Activated CD4-positive, alpha-beta T cell treated with anti-CD3 and anti-CD28 coated beads for 4 hours (primary cell): ENCODE data around the gene EIF4G2.
A peak's percentile ranks its signal among the peaks of the same experiment; 100 is the strongest.
"Not testable (repeated sequence)": the region's sequence is repeated elsewhere in the genome, so short reads cannot be mapped to it uniquely, and the experiment has no call there.

Source experiments
- DNase-seq, 2 donors: peaks; one replicate each; pipeline ENCODE4 v3.0.0-alpha.2; 2020

The EIF4G2 gene

GRCh38 chr11:10808553-10809372 is at the start of gene EIF4G2:
Gene EIF4G2, minus strand, starts transcription at chr11:10808926.
- peak; percentile 96 to 98 for DNase-seq

GRCh38 chr11:10857709-10858438 is 49.1 kb upstream of the EIF4G2 start, which contains the start of gene ZBED5:
Gene ZBED5, minus strand, starts transcription at chr11:10858053. Its CDS starts 3,108 bp downstream, at chr11:10854945.
- DNase-seq = peak; percentile 92 to 93

DNA sequence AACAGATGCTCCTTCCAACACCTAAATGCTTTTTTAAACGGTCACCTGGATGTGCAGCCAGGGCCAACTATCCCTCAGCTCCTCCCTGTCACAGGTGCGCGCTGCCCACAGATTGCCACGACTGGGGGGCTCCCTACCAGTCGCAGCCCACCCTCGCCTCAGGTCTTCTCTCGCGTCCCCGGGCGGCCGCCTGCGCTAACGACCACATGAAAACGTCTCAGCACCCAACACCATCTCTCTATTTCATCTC is 48.7 kb upstream of the EIF4G2 start:
- no peak for DNase-seq

DNA sequence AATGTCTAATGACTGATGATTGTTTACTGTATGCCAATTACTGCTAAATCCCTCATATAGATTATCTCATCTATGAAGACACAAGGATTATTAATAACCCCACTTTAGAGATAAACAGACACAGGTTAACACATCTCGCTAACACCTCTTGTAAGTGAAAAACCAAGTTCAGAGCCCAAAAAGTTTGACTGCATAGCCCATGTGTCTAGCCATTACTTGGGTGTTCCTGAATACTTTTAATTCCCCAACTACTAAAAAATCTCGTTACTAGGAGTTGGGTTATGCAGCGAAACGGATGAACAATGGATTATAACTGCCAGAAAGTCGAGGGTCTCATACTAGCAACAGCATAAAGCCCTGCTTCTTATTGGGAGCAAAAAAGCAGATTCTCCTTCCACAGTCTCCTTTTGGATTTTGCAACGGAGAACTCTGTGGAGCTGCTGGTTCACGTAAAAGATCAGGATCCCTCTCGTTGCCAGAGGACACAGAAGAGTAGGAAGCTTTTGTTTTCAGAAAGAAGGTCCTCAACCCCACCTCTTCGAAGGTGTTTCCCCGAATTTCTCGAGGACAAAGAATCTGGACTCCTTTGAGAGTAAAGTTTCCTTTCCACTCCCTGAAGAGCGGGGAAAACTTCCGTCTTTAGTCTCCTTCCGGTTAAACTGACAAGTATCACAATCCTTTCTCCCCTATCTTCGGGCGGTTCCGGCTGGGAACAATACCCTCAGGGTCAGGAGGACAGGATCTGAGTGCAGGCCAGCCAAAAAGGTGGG is 48.1 kb upstream of the EIF4G2 start:
- DNase-seq = no peak

GRCh38 chr11:10855295-10855694 is 46.6 kb upstream of the EIF4G2 start:
- no peak for DNase-seq

GRCh38 chr11:10847960-10848860 is 39.5 kb upstream of the EIF4G2 start:
- DNase-seq = no peak

- DNase-seq = no peak
These were observed 37.9 kb upstream of the EIF4G2 start for GRCh38 chr11:10846660-10847059.

DNA sequence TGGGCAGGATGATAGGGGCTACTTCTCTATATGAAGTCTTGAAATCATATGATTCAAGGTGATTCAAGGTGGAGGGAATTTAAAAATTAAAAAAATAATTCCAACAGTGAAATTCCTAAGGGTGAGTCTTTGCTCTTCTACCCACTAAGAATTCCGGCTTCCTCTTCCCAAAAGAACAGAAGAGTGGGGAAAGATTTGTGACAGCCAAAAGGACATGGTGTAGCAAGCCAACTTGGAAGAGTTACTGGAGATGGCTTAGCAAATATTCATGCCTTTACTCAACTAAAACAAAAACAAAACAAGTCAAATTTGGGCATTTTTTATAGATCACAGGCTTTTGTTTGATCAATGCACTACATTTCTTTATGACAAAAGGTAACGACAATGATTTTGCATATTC is 36.9 kb upstream of the EIF4G2 start:
- DNase-seq = no peak

GRCh38 chr11:10844796-10845195 is 36.1 kb upstream of the EIF4G2 start:
- no peak for DNase-seq

GRCh38 chr11:10844356-10844755 is 35.6 kb upstream of the EIF4G2 start:
- no peak for DNase-seq

DNA sequence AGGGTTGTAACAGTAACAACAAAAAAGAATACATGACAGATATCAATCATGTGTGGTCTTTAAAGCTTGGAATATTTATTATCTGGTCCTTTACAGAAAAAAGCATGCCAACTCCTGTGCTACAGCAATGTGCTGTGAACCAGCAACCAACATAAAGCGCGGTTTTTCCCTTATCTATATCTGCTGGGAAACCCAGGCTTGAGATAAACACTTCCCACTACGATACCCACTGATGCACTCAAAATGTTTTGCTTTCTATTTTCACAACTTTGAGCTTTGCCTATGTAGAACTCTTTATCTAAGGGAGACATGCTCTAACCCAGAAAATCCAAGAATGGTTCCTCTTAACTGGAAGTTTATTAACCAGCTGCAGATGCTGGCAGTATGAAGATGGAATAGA is 30.2 kb upstream of the EIF4G2 start:
- no peak for DNase-seq

DNA sequence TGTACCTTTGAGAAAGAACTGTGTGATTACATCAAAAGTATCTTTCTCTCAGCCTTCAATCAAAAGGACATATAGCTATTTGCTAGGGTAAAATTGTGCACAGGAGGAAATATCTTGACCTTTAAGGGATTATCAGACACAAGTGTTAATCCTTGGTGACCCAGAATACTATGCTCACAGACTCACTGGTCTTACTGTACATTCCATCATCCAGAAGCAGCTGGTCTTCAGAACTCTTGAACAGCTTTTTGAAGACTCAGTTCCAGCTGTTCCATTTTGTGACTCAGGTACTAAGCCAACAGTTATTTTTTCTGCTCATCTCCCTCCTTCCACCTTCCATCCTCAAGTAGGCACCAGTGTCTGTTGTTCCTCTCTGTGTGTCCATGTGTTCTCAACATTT is 29.4 kb upstream of the EIF4G2 start:
- no peak for DNase-seq

DNA sequence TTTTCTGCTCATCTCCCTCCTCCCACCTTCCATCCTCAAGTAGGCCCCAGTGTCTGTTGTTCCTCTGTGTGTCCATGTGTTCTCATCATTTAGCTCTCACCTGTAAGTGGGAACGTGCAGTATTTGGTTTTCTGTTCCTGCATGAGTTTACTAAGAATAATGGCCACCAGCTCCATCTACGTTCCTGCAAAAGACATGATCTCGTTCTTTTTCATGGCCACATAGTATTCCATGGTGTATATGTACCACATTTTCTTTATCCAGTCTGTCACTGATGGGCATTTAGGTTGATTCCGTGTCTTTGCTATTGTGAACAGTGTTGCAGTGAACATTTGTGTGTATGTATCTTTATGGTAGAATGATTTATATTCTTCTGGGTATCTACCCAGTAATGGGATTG is 28.2 kb upstream of the EIF4G2 start:
- DNase-seq = not testable (repeated sequence)

- DNase-seq = no peak
These were observed 20.4 kb upstream of the EIF4G2 start for GRCh38 chr11:10829139-10829538.

DNA sequence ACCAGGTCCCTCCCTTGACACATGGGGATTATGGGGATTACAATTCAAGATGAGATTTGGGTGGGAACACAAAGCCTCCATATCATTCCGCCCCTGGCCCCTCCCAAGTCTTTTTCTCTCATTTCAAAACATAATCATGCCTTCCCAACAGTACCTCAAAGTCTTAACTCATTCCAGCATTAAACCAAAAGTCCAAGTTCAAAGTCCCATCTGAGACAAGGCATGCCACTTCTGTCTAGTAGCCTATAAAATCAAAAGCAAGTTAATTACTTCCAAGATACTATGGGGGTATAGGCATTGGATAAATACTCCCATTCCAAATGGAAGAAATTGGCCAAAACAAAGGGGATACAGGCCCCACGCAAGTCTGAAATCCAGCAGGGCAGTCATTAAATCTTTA is 19.7 kb upstream of the EIF4G2 start:
- no peak for DNase-seq

GRCh38 chr11:10824888-10825287 is 16.2 kb upstream of the EIF4G2 start:
- DNase-seq = no peak

DNA sequence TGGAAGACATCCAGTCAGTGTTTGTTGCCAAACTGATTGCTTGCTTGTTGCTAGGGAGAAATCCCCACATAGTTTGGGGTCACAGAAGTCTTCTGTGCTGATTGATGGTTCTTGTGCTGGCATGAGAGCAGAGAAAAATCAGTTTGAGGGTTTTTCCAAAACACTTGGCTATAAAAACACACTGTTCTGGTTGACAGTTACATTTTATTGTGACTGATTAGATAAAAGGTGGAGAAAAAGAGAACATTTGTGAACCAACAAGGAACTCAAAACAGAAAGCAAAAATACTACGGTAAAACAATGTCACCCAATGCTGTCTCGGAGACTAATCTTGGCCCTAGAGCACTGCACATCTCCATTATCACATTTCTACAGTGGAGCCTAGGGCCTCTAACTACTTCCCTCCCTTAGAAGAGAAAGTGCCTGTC is 14.4 kb upstream of the EIF4G2 start:
- DNase-seq = no peak

DNA sequence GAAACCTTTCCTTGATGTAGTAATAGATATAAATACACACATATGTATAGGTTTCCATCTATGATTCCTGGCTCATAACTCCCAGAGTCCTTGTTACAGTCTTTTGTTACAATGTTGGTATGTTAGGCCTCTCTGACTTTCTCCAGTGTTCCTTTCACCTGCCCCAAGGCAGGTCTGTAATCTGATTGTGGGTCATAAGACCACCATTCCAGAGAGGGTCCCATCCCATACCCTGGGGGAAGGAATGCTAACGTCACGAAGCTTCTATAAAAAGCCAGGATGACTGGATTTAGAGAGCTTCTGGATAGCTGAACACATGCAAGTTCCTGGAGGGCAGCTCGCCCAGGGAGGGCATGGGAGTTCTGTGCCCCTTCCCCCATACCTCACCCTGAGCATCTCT is 13.8 kb upstream of the EIF4G2 start:
- DNase-seq = not testable (repeated sequence)

- DNase-seq = no peak
These were observed 9.9 kb upstream of the EIF4G2 start for GRCh38 chr11:10818594-10818993.

DNA sequence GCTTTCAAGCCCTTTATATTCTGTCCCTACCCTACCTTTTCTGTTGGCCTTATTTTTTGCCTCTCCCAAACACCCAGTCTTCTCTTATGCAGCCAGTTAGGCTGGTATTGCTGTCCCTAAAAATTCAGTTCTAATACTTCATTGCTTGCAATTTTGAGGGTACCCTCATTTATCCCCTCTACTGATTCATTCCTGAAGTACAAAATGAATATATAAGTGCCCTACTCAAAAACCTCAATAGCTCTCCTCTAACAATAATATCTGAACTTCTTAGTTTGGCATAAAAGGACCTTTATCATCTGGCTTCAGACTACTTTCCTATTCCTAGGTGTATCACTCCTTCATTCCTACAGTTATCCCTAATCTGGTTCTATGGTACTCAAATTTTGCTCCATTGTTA is 5.2 kb upstream of the EIF4G2 start:
- no peak for DNase-seq

GRCh38 chr11:10809373-10810160 is 841 bp upstream of the EIF4G2 start:
- peak in 1 of 2 donors; percentile 36 for DNase-seq

DNA sequence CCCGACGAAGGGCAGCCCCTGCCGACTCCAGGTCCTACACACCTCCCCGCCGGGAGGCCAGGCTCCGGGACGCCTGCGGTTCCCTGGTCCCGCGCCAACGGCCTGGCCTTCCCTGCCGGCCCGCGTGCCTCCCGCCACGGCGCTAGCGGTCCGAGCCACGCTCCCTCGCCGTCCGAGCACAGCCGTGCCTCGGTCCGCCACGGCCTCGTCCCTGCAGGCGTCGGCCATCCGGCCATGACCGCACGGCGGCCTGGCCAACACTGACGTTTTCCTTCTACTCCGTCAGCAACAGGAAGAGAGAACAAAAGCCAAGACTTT is 532 bp downstream of the EIF4G2 start:
- DNase-seq = no peak
